OCI-LY1 (cell line): ENCODE data around the gene ZMAT2.

Source experiments
- EZH2 ChIP-seq: fragments of 200-600 bp; sonication (generic), shearing (Covaris generic); IDR thresholded peaks from 2 replicates; pipeline ENCODE4 v1.8.0; 2017; ENCODE audit warnings: borderline replicate concordance, mixed run types, mild to moderate bottlenecking, antibody characterized with exemption, low read length, moderate library complexity, mixed read lengths
- TF ChIP-seq, protein P1 (sequence below): fragments of 200-600 bp; sonication (generic), shearing (Covaris generic); IDR thresholded peaks from 2 replicates; pipeline ENCODE4 v1.5.1; 2017; ENCODE audit warnings: mild to moderate bottlenecking, antibody characterized with exemption, low read length, moderate library complexity, mixed read lengths

DNA sequence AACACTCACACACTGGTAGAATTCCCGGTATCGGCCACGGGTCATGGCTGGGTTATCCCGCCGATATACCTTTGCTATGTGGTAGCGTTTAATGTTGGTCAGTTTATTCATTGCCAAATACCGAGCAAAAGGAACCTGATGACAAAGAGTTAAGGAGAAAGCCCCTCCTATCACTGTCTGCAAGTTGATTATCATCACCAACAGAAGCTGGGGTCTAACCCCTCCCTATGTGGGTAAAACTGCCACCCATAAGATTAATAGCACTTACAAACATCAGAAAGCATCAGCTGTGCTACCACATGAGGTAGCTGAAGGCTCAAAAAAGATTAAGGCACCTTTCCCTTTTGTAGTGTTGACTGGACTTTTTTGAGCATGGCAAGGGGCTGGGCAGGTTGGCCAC, 21.3 kb upstream of the ZMAT2 start:
- TF ChIP-seq, protein P1, sequence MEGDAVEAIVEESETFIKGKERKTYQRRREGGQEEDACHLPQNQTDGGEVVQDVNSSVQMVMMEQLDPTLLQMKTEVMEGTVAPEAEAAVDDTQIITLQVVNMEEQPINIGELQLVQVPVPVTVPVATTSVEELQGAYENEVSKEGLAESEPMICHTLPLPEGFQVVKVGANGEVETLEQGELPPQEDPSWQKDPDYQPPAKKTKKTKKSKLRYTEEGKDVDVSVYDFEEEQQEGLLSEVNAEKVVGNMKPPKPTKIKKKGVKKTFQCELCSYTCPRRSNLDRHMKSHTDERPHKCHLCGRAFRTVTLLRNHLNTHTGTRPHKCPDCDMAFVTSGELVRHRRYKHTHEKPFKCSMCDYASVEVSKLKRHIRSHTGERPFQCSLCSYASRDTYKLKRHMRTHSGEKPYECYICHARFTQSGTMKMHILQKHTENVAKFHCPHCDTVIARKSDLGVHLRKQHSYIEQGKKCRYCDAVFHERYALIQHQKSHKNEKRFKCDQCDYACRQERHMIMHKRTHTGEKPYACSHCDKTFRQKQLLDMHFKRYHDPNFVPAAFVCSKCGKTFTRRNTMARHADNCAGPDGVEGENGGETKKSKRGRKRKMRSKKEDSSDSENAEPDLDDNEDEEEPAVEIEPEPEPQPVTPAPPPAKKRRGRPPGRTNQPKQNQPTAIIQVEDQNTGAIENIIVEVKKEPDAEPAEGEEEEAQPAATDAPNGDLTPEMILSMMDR = no peak
- TF ChIP-seq EZH2 = no peak
